HG02588 (cell line): ENCODE measurements around the gene PRDM10.

ENCODE experiments used
- ATAC-seq: cut with Tn5 transposase; IDR thresholded peaks from one replicate; pipeline ENCODE4 v1.9.1; 2021; ENCODE audit warnings: mild to moderate bottlenecking, moderate library complexity; ENCODE audit not compliant: unreplicated experiment

The PRDM10 gene

GRCh38 chr11:129854232-129854805, 148.3 kb downstream of the PRDM10 start:
- no peak for ATAC-seq

- ATAC-seq: no peak
These were observed 149.0 kb downstream of the PRDM10 start for GRCh38 chr11:129853518-129854231.

GRCh38 chr11:129852125-129852740, 150.4 kb downstream of the PRDM10 start:
- no peak for ATAC-seq
